SU-DHL-6 (cell line): ENCODE results near the gene C11orf86.

Source experiments
- H2AFZ ChIP-seq: fragments of 200-600 bp; sonication (generic); 2 replicates; pipeline ENCODE4 v1.6.1; 2014; ENCODE audit warnings: low read depth, mild to moderate bottlenecking, moderate library complexity, mixed read lengths, antibody characterized with exemption, low read length; ENCODE audit not compliant: severe bottlenecking
- H3F3A ChIP-seq: fragments of 200-600 bp; shearing (Covaris generic); 2 replicates; pipeline ENCODE4 v1.6.0; 2016; ENCODE audit warnings: antibody characterized with exemption, mild to moderate bottlenecking; ENCODE audit not compliant: insufficient read depth
- H3K27ac ChIP-seq: fragments of 200-600 bp; sonication (generic); 2 replicates; pipeline ENCODE4 v1.5.1; 2016; ENCODE audit warnings: low read depth, mild to moderate bottlenecking, low read length, moderate library complexity, mixed read lengths
- H3K27me3 ChIP-seq: fragments of 200-600 bp; sonication (generic), shearing (Covaris generic); 2 replicates; pipeline ENCODE4 v1.6.0; 2014; ENCODE audit warnings: mild to moderate bottlenecking, low read length
- H3K36me3 ChIP-seq: fragments of 200-600 bp; sonication (generic); 2 replicates; pipeline ENCODE4 v1.6.1; 2014; ENCODE audit warnings: mild to moderate bottlenecking, low read length, mixed read lengths
- H3K4me2 ChIP-seq: fragments of 300-600, 200-600 bp; shearing (Covaris generic), sonication (generic); 2 replicates; pipeline ENCODE4 v1.6.0; 2014; ENCODE audit warnings: low read length, low read depth, mild to moderate bottlenecking; ENCODE audit not compliant: poor library complexity, severe bottlenecking
- H3K4me3 ChIP-seq: fragments of 200-600 bp; sonication (generic); 2 replicates; pipeline ENCODE4 v1.5.1; 2014; ENCODE audit warnings: antibody characterized with exemption, low read length, mild to moderate bottlenecking, mixed read lengths; ENCODE audit not compliant: insufficient read depth, poor library complexity, severe bottlenecking
- H3K79me2 ChIP-seq: fragments of 200-600 bp; sonication (generic); 2 replicates; pipeline ENCODE4 v1.6.1; 2014; ENCODE audit warnings: mild to moderate bottlenecking, low read length, moderate library complexity; ENCODE audit not compliant: insufficient read depth
- H3K9ac ChIP-seq: fragments of 200-600 bp; sonication (generic); 2 replicates; pipeline ENCODE4 v1.7.0; 2014; ENCODE audit warnings: mild to moderate bottlenecking, low read length
- H3K9me2 ChIP-seq: fragments of 200-600 bp; sonication (generic); replicated peaks from 2 replicates; pipeline ENCODE4 v1.6.1; 2014; ENCODE audit warnings: low read length; ENCODE audit not compliant: insufficient read depth
- H3K9me3 ChIP-seq: fragments of 200-600 bp; sonication (generic); 2 replicates; pipeline ENCODE4 v1.6.1; 2014; ENCODE audit warnings: low read length, mixed read lengths; ENCODE audit not compliant: insufficient read depth
- H4K20me1 ChIP-seq: fragments of 200-600 bp; sonication (generic); 2 replicates; pipeline ENCODE4 v1.6.1; 2014; ENCODE audit warnings: low read depth, mild to moderate bottlenecking, antibody characterized with exemption, low read length, moderate library complexity, mixed read lengths
- EZH2phosphoT487 ChIP-seq: fragments of 200-600 bp; sonication (generic), shearing (Covaris generic); conservative IDR thresholded peaks from 2 replicates; pipeline ENCODE4 v1.6.1; 2018; ENCODE audit warnings: mild to moderate bottlenecking, antibody characterized with exemption, low read length, moderate library complexity, mixed read lengths
- TF ChIP-seq, protein P1 (sequence below): fragments of 200-600 bp; sonication (generic); IDR thresholded peaks from one replicate; pipeline ENCODE4 v1.5.1; 2017; ENCODE audit warnings: antibody characterized with exemption, mild to moderate bottlenecking, low read length, moderate library complexity; ENCODE audit not compliant: insufficient read depth, poor library complexity, severe bottlenecking

Gene C11orf86

DNA sequence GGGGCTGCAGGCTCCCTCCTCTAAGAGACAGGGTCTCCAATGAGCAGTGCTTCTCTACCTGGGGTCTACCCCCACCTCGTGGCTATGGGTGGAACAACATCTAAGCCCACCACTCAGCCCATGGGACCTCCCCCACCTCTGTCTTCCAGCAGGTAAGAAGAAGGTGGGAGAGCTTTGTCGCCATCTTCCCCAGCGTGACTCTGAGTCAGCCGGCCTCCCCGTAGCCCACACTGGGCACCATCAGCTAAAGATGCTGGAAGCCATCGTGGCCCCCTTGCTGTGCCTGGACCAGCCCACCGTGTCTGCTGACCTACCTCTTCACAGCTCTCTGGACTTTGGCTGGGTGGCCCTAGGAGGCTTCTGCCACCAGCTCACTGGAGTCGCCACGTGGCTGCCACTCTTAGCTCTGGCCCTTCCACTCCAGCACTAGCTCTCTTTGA is 944 bp downstream of the C11orf86 start:
- no peak overlapping the region for H2AFZ ChIP-seq
- H4K20me1 ChIP-seq, result no peaks in the 10 kb centered on the region
- H3K36me3 ChIP-seq, result no peaks in the 10 kb centered on the region
- TF ChIP-seq, protein P1, sequence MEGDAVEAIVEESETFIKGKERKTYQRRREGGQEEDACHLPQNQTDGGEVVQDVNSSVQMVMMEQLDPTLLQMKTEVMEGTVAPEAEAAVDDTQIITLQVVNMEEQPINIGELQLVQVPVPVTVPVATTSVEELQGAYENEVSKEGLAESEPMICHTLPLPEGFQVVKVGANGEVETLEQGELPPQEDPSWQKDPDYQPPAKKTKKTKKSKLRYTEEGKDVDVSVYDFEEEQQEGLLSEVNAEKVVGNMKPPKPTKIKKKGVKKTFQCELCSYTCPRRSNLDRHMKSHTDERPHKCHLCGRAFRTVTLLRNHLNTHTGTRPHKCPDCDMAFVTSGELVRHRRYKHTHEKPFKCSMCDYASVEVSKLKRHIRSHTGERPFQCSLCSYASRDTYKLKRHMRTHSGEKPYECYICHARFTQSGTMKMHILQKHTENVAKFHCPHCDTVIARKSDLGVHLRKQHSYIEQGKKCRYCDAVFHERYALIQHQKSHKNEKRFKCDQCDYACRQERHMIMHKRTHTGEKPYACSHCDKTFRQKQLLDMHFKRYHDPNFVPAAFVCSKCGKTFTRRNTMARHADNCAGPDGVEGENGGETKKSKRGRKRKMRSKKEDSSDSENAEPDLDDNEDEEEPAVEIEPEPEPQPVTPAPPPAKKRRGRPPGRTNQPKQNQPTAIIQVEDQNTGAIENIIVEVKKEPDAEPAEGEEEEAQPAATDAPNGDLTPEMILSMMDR, result peak; percentile 42
- no peak for TF ChIP-seq EZH2phosphoT487
- no peaks in the 10 kb centered on the region for H3K9me2 ChIP-seq
- H3K27ac ChIP-seq, result no peak overlapping the region
- H3K79me2 ChIP-seq, result no peaks in the 10 kb centered on the region
- no peak overlapping the region for H3K9ac ChIP-seq
- no peak overlapping the region for H3K4me3 ChIP-seq
- H3K9me3 ChIP-seq, result no peaks in the 10 kb centered on the region
- H3K4me2 ChIP-seq, result no peak overlapping the region
- H3F3A ChIP-seq, result no peaks in the 10 kb centered on the region
- H3K27me3 ChIP-seq, result no peaks in the 10 kb centered on the region

DNA sequence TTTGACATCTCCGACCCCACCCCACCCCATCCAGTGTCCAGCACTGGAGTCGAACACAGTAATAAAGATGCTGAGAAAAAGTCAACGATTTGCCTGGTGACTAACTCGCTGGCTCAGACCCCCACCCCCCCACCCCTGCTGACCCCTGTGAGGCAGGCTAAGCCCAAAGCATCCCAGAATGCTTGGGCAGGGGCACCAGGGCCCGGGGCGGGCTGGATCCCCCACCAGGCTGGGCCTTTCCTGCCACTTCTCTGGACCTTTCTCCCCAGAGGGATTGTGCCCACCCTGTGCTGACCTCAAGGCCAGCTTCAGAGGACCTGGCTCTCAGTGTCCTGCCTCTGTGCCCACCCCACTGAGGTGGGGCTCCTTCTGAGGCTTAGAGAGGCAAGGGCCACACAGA is 1.8 kb downstream of the C11orf86 start:
- H2AFZ ChIP-seq, result no peak overlapping the region
- no peaks in the 10 kb centered on the region for H3K27me3 ChIP-seq
- TF ChIP-seq EZH2phosphoT487, result no peak
- TF ChIP-seq, protein P1, result no peak
- H3K27ac ChIP-seq, result no peak overlapping the region
- no peaks in the 10 kb centered on the region for H3F3A ChIP-seq
- no peaks in the 10 kb centered on the region for H3K9me2 ChIP-seq
- no peaks in the 10 kb centered on the region for H4K20me1 ChIP-seq
- H3K36me3 ChIP-seq, result no peaks in the 10 kb centered on the region
- H3K9ac ChIP-seq, result no peak overlapping the region
- no peaks in the 10 kb centered on the region for H3K9me3 ChIP-seq
- no peaks in the 10 kb centered on the region for H3K79me2 ChIP-seq
- H3K4me3 ChIP-seq, result no peak overlapping the region
- no peak overlapping the region for H3K4me2 ChIP-seq

DNA sequence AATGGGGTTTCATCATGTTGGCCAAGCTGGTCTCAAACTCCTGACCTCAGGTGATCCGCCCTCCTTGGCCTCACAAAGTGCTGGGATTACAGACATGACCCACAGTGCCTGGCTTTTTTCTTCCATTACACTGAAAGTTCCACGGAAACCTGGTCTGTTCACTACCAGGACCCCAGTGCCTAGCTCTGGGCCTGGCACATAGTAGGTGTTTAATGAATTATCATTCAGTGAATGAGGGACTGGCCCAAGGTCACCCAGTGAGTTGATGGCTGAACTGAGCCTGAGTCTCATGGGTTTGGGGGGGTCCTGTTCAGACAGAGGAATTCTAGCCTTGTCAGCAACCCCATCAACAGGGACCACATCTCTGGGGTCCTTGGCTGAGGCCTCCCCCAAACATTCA is 3.1 kb downstream of the C11orf86 start:
- Histone ChIP-seq H2AFZ (no peak overlapping the region), H3K9me3 (no peaks in the 10 kb centered on the region), H3K27ac (no peak overlapping the region), H3K4me3 (no peak overlapping the region), H3K4me2 (no peak overlapping the region), H3K27me3 (no peaks in the 10 kb centered on the region), H4K20me1 (no peaks in the 10 kb centered on the region), H3K36me3 (no peaks in the 10 kb centered on the region), H3F3A (no peaks in the 10 kb centered on the region), H3K9me2 (no peaks in the 10 kb centered on the region), H3K9ac (no peak overlapping the region), H3K79me2 (no peaks in the 10 kb centered on the region)
- TF ChIP-seq, protein P1, result no peak
- no peak for TF ChIP-seq EZH2phosphoT487
